SK-N-SH (cell line): ENCODE measurements around the gene RGS14. TPM values are rescaled to one million over a fixed set of nuclear protein-coding genes. Genes with fewer than 3 reads are reported as not detected.

Source experiments
- CTCF ChIA-PET: fragments of 300-600, 350-600 bp; formaldehyde crosslinking; extraction: SDS; loops from one replicate; lab custom pipeline; 2021; lab: Yijun Ruan, JAX
- POLR2A ChIA-PET: fragments of 350-600 bp; sonication (Branson Sonifier 250); formaldehyde crosslinking; extraction: SDS; loops from one replicate; lab custom pipeline; 2020; ENCODE audit warnings: antibody characterized with exemption, inconsistent platforms; lab: Yijun Ruan, JAX
- DNase-seq: peaks from one replicate; pipeline ENCODE4 v3.0.0; 2012
- H2AFZ ChIP-seq: fragments of 200-600 bp; sonication (generic); 2 replicates; pipeline ENCODE4 v1.8.1; 2016; ENCODE audit warnings: antibody characterized with exemption, mild to moderate bottlenecking, low read depth
- H3F3A ChIP-seq: fragments of 200-600 bp; sonication (generic); replicated peaks from 2 replicates; pipeline ENCODE3; 2016; ENCODE audit warnings: antibody characterized with exemption, mild to moderate bottlenecking; ENCODE audit not compliant: insufficient read depth
- H3K27ac ChIP-seq, 2 experiments: fragments of 200-500 bp in 1 of 2; fragments of 200-600 bp in 1 of 2; sonication (Bioruptor generic) in 1 of 2; sonication (generic), shearing (Covaris generic) in 1 of 2; 2 replicates each; pipeline versions ENCODE4 v1.5.1 to v1.6.1; 2014 to 2016; ENCODE audit warnings: low read depth in 2 of 2, inconsistent platforms in 1 of 2, low read length in 1 of 2, mild to moderate bottlenecking in 1 of 2, mixed read lengths in 1 of 2
- H3K27me3 ChIP-seq: fragments of 200-600 bp; sonication (generic), shearing (Covaris generic); 2 replicates; pipeline ENCODE4 v1.6.1; 2016; ENCODE audit warnings: mixed run types; ENCODE audit not compliant: insufficient read depth
- H3K36me3 ChIP-seq, 2 experiments: fragments of 200-500 bp in 1 of 2; fragments of 200-600 bp in 1 of 2; sonication (Bioruptor generic) in 1 of 2; sonication (generic) in 1 of 2; replicated peaks in 1 of 2; 2 replicates each; pipeline versions ENCODE3 to v1.5.1; 2014 to 2016; ENCODE audit warnings: low read length in 1 of 2, mild to moderate bottlenecking in 1 of 2; ENCODE audit not compliant: insufficient read depth in 2 of 2, control insufficient read depth in 1 of 2
- H3K4me1 ChIP-seq, 2 experiments: fragments of 200-500 bp in 1 of 2; fragments of 200-600 bp in 1 of 2; sonication (Bioruptor generic) in 1 of 2; sonication (generic), shearing (Covaris generic) in 1 of 2; 2 replicates each; pipeline versions ENCODE4 v1.5.1 to v1.6.1; 2014 to 2016; ENCODE audit warnings: low read depth in 1 of 2, low read length in 1 of 2, mixed run types in 1 of 2; ENCODE audit not compliant: insufficient read depth in 2 of 2, control insufficient read depth in 1 of 2
- H3K4me2 ChIP-seq: fragments of 200-600 bp; sonication (generic), shearing (Covaris generic); 2 replicates; pipeline ENCODE4 v1.6.1; 2017; ENCODE audit warnings: mixed run types
- H3K4me3 ChIP-seq, 2 experiments: fragments of 200-500 bp in 1 of 2; fragments of 200-600 bp in 1 of 2; sonication (Bioruptor generic) in 1 of 2; sonication (generic), shearing (Covaris generic) in 1 of 2; 2 replicates each; pipeline versions ENCODE4 v1.5.1 to v1.8.1; 2014 to 2016; ENCODE audit warnings: low read depth in 2 of 2, inconsistent platforms in 1 of 2, low read length in 1 of 2, mild to moderate bottlenecking in 1 of 2, mixed read lengths in 1 of 2, moderate library complexity in 1 of 2
- H3K79me2 ChIP-seq: fragments of 200-600 bp; sonication (generic); 2 replicates; pipeline ENCODE4 v1.8.1; 2017; ENCODE audit warnings: mild to moderate bottlenecking; ENCODE audit not compliant: insufficient read depth
- H3K9ac ChIP-seq: fragments of 200-600 bp; sonication (generic); 2 replicates; pipeline ENCODE4 v1.6.1; 2017; ENCODE audit warnings: mixed run types
- H3K9me2 ChIP-seq: fragments of 200-600 bp; sonication (generic); 2 replicates; pipeline ENCODE4 v1.6.1; 2017; ENCODE audit warnings: mixed run types
- H3K9me3 ChIP-seq: fragments of 200-600 bp; sonication (generic); 2 replicates; pipeline ENCODE4 v1.6.1; 2017; ENCODE audit warnings: mixed run types, mild to moderate bottlenecking, moderate library complexity
- H4K20me1 ChIP-seq: fragments of 200-600 bp; sonication (generic); 2 replicates; pipeline ENCODE4 v1.6.1; 2017; ENCODE audit warnings: mild to moderate bottlenecking, mixed run types; ENCODE audit not compliant: insufficient read depth
- EZH2phosphoT487 ChIP-seq: fragments of 200-600 bp; sonication (generic); IDR thresholded peaks from 2 replicates; pipeline ENCODE4 v1.6.1; 2017; ENCODE audit warnings: low read depth, mixed run types, mild to moderate bottlenecking, antibody characterized with exemption, moderate library complexity, borderline replicate concordance
- FOSL2 ChIP-seq: IDR thresholded peaks from 2 replicates; pipeline ENCODE4 v1.4.0; 2012; ENCODE audit warnings: low read depth, mild to moderate bottlenecking, moderate library complexity, borderline replicate concordance
- GATA2 ChIP-seq: sonication (generic); formaldehyde crosslinking; IDR thresholded peaks from 2 replicates; pipeline ENCODE4 v1.5.0; 2020; ENCODE audit warnings: mild to moderate bottlenecking, missing genetic modification reagents
- IRF3 ChIP-seq: fragments of 150-350 bp; IDR thresholded peaks from 2 replicates; pipeline ENCODE4 v1.6.1; 2016; ENCODE audit warnings: mild to moderate bottlenecking, low read depth, low read length
- MXI1 ChIP-seq: IDR thresholded peaks from 2 replicates; pipeline ENCODE4 v1.6.1; 2012; ENCODE audit warnings: mild to moderate bottlenecking, low read depth, low read length, improper control_type of control experiment
- NFIC ChIP-seq: IDR thresholded peaks from 2 replicates; pipeline ENCODE4 v1.4.0; 2012; ENCODE audit warnings: borderline replicate concordance
- POLR2AphosphoS5 ChIP-seq: IDR thresholded peaks from 2 replicates; pipeline ENCODE4 v1.6.1; 2012; ENCODE audit warnings: low read depth, low read length
- RXRA ChIP-seq: IDR thresholded peaks from 2 replicates; pipeline ENCODE4 v1.4.0; 2012; ENCODE audit warnings: low read depth, mild to moderate bottlenecking, borderline replicate concordance
- SIN3A ChIP-seq: IDR thresholded peaks from 2 replicates; pipeline ENCODE4 v1.6.1; 2012; ENCODE audit warnings: low read depth, mild to moderate bottlenecking, low read length, moderate library complexity, borderline replicate concordance
- TCF12 ChIP-seq: IDR thresholded peaks from 2 replicates; pipeline ENCODE4 v1.4.0; 2012
- TEAD4 ChIP-seq: IDR thresholded peaks from 2 replicates; pipeline ENCODE4 v1.4.0; 2012; ENCODE audit warnings: mild to moderate bottlenecking, borderline replicate concordance; ENCODE audit not compliant: insufficient read depth
- WGBS: methylation state at CpG from one replicate; pipeline ENCODE4 v1.1.6; 2017; ENCODE audit warnings: low lambda C conversion rate; 5-methylcytosine and 5-hydroxymethylcytosine counted together
- polyA plus RNA-seq, 3 experiments: library from polyadenylated mRNA; depleted of rRNA; stranded (reverse); fragments of >200 nt; gene quantifications; 2 replicates each; pipeline ENCODE4 v1.2.3, GENCODE V29; 2012

Gene RGS14
- polyA plus RNA-seq, 1 of the 3 experiments (the other 2 are of a cell fraction), result 26.5 TPM

GRCh38 chr5:177310757-177311391, 46.9 kb upstream of the RGS14 start:
- WGBS, result 34% methylated on average over 12 of the region's 20 CpGs
- H3K9me2 ChIP-seq, result no peaks in the 10 kb centered on the region
- DNase-seq, result no peak
- H3K27ac ChIP-seq, result no peak overlapping the region
- POLR2A ChIA-PET, result interaction anchor here (1.2 kb wide), 1 partner anchor 115 kb away, joined by 4 read pairs; no protein-coding TSS in a partner anchor
- H3K4me2 ChIP-seq, result peak overlapping the region; percentile 100
- CTCF ChIA-PET, result interaction anchor here (0.6 to 4.3 kb wide), 23 partner anchors 8 to 653 kb away, joined by 3 to 39 read pairs (median 7); partner anchors contain the start of genes DDX41 and LMAN2
- no peak overlapping the region for H2AFZ ChIP-seq
- peaks cover 57% of the 10 kb centered on the region for H3K79me2 ChIP-seq
- peaks cover 4 to 25% of the 10 kb centered on the region in 2 experiments; a peak in 1 of 4 replicates for H3K4me1 ChIP-seq
- peak overlapping the region; percentile 85; the same call in 1 of the 2 replicates for H3K9ac ChIP-seq
- peaks cover 18% of the 10 kb centered on the region for H3F3A ChIP-seq
- peaks cover 7 to 16% of the 10 kb centered on the region in 2 experiments for H3K36me3 ChIP-seq
- TF ChIP-seq MXI1 (no peak), GATA2 (CRISPR knock-in tag) (no peak), FOSL2 (no peak), SIN3A (0 out of 2 replicates have a peak, but pooled peaks have one; percentile 47), TCF12 (no peak)
- H3K4me3 ChIP-seq, result peak overlapping the region; percentile 59 to 84
- no peaks in the 10 kb centered on the region for H3K9me3 ChIP-seq
- H4K20me1 ChIP-seq, result peaks cover 22% of the 10 kb centered on the region
- H3K27me3 ChIP-seq, result no peaks in the 10 kb centered on the region

- peak overlapping the region; percentile 59 to 84 for H3K4me3 ChIP-seq
- peaks cover 18% of the 10 kb centered on the region for H3F3A ChIP-seq
- peak overlapping the region; percentile 85 for H3K9ac ChIP-seq
- peaks cover 7 to 12% of the 10 kb centered on the region in 2 experiments for H3K36me3 ChIP-seq
- ChIA-PET POLR2A (interaction anchor here (1.2 to 1.3 kb wide), 2 partner anchors 115 to 197 kb away, joined by 3 to 4 read pairs; no protein-coding TSS in a partner anchor), CTCF (interaction anchor here (1.1 to 4.3 kb wide), 7 partner anchors 12 to 201 kb away, joined by 3 to 39 read pairs (median 6); no protein-coding TSS in a partner anchor)
- no peaks in the 10 kb centered on the region for H3K9me2 ChIP-seq
- peaks cover 4 to 25% of the 10 kb centered on the region in 2 experiments; a peak in 1 of 4 replicates for H3K4me1 ChIP-seq
- H3K4me2 ChIP-seq, result peak overlapping the region; percentile 100
- H3K27ac ChIP-seq, result peak overlapping the region; percentile 58 to 88; a peak in 3 of 4 replicates
- TF ChIP-seq EZH2phosphoT487 (no peak), TEAD4 (no peak), NFIC (no peak), IRF3 (no peak), POLR2AphosphoS5 (no peak), RXRA (no peak)
- 0% methylated on average over 5 of the region's 23 CpGs for WGBS
- H2AFZ ChIP-seq, result peak overlapping the region; percentile 91; the same call in 1 of the 2 replicates
- H3K79me2 ChIP-seq, result peaks cover 52% of the 10 kb centered on the region
- H3K9me3 ChIP-seq, result no peaks in the 10 kb centered on the region
- H4K20me1 ChIP-seq, result peaks cover 18% of the 10 kb centered on the region
- no peaks in the 10 kb centered on the region for H3K27me3 ChIP-seq
- DNase-seq, result peak; percentile 71
These were observed 46.4 kb upstream of the RGS14 start for GRCh38 chr5:177311392-177311722.
